SU-DHL-6 (cell line): Measurements from ENCODE around the gene DLST.

Experiments used
- H2AFZ ChIP-seq: fragments of 200-600 bp; sonication (generic); 2 replicates; pipeline ENCODE4 v1.6.1; 2014; ENCODE audit warnings: low read depth, mild to moderate bottlenecking, moderate library complexity, mixed read lengths, antibody characterized with exemption, low read length; ENCODE audit not compliant: severe bottlenecking
- H3F3A ChIP-seq: fragments of 200-600 bp; shearing (Covaris generic); 2 replicates; pipeline ENCODE4 v1.6.0; 2016; ENCODE audit warnings: antibody characterized with exemption, mild to moderate bottlenecking; ENCODE audit not compliant: insufficient read depth
- H3K27ac ChIP-seq: fragments of 200-600 bp; sonication (generic); 2 replicates; pipeline ENCODE4 v1.5.1; 2016; ENCODE audit warnings: low read depth, mild to moderate bottlenecking, low read length, moderate library complexity, mixed read lengths
- H3K27me3 ChIP-seq: fragments of 200-600 bp; sonication (generic), shearing (Covaris generic); 2 replicates; pipeline ENCODE4 v1.6.0; 2014; ENCODE audit warnings: mild to moderate bottlenecking, low read length
- H3K36me3 ChIP-seq: fragments of 200-600 bp; sonication (generic); 2 replicates; pipeline ENCODE4 v1.6.1; 2014; ENCODE audit warnings: mild to moderate bottlenecking, low read length, mixed read lengths
- H3K4me2 ChIP-seq: fragments of 300-600, 200-600 bp; shearing (Covaris generic), sonication (generic); 2 replicates; pipeline ENCODE4 v1.6.0; 2014; ENCODE audit warnings: low read length, low read depth, mild to moderate bottlenecking; ENCODE audit not compliant: poor library complexity, severe bottlenecking
- H3K4me3 ChIP-seq: fragments of 200-600 bp; sonication (generic); 2 replicates; pipeline ENCODE4 v1.5.1; 2014; ENCODE audit warnings: antibody characterized with exemption, low read length, mild to moderate bottlenecking, mixed read lengths; ENCODE audit not compliant: insufficient read depth, poor library complexity, severe bottlenecking
- H3K79me2 ChIP-seq: fragments of 200-600 bp; sonication (generic); 2 replicates; pipeline ENCODE4 v1.6.1; 2014; ENCODE audit warnings: mild to moderate bottlenecking, low read length, moderate library complexity; ENCODE audit not compliant: insufficient read depth
- H3K9ac ChIP-seq: fragments of 200-600 bp; sonication (generic); 2 replicates; pipeline ENCODE4 v1.7.0; 2014; ENCODE audit warnings: mild to moderate bottlenecking, low read length
- H3K9me2 ChIP-seq: fragments of 200-600 bp; sonication (generic); replicated peaks from 2 replicates; pipeline ENCODE4 v1.6.1; 2014; ENCODE audit warnings: low read length; ENCODE audit not compliant: insufficient read depth
- H3K9me3 ChIP-seq: fragments of 200-600 bp; sonication (generic); 2 replicates; pipeline ENCODE4 v1.6.1; 2014; ENCODE audit warnings: low read length, mixed read lengths; ENCODE audit not compliant: insufficient read depth
- H4K20me1 ChIP-seq: fragments of 200-600 bp; sonication (generic); 2 replicates; pipeline ENCODE4 v1.6.1; 2014; ENCODE audit warnings: low read depth, mild to moderate bottlenecking, antibody characterized with exemption, low read length, moderate library complexity, mixed read lengths
- EZH2phosphoT487 ChIP-seq: fragments of 200-600 bp; sonication (generic), shearing (Covaris generic); conservative IDR thresholded peaks from 2 replicates; pipeline ENCODE4 v1.6.1; 2018; ENCODE audit warnings: mild to moderate bottlenecking, antibody characterized with exemption, low read length, moderate library complexity, mixed read lengths
- TF ChIP-seq, protein P1 (sequence below): fragments of 200-600 bp; sonication (generic); IDR thresholded peaks from one replicate; pipeline ENCODE4 v1.5.1; 2017; ENCODE audit warnings: antibody characterized with exemption, mild to moderate bottlenecking, low read length, moderate library complexity; ENCODE audit not compliant: insufficient read depth, poor library complexity, severe bottlenecking

DLST gene

DNA sequence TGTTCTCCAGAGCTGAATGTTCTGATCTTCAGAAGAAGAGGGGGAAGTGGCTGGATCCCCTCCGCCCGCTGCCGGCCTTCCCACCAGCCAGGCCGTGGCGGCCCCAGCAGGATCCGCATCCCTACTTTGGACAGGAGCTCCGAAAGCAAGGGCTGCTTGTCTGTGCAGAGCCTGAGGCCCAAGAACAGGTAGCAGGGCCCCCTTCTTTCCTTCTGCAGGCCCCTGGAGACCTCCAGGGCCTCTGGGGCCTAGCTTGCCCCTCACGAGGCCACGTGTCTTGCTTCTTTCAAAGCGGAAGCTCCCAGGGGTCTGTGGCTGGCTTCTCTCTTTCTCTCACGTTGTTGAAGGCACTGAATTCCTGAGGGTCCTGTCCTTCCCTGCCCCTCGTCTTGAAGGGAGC is 60.5 kb downstream of the DLST start:
- no peaks in the 10 kb centered on the region for H3K36me3 ChIP-seq
- H3K27ac ChIP-seq: no peak overlapping the region
- H3K9ac ChIP-seq: peak overlapping the region; percentile 30; the same call in 1 of the 2 replicates
- no peaks in the 10 kb centered on the region for H3K9me2 ChIP-seq
- H3F3A ChIP-seq: peaks cover 6% of the 10 kb centered on the region; the same call in 1 of the 2 replicates
- H3K9me3 ChIP-seq: no peaks in the 10 kb centered on the region
- H3K4me2 ChIP-seq: peak overlapping the region; percentile 34
- no peak for TF ChIP-seq EZH2phosphoT487
- no peaks in the 10 kb centered on the region for H3K27me3 ChIP-seq
- H3K4me3 ChIP-seq: no peak overlapping the region
- H3K79me2 ChIP-seq: no peaks in the 10 kb centered on the region
- peak overlapping the region; percentile 92 for H2AFZ ChIP-seq
- H4K20me1 ChIP-seq: no peaks in the 10 kb centered on the region

DNA sequence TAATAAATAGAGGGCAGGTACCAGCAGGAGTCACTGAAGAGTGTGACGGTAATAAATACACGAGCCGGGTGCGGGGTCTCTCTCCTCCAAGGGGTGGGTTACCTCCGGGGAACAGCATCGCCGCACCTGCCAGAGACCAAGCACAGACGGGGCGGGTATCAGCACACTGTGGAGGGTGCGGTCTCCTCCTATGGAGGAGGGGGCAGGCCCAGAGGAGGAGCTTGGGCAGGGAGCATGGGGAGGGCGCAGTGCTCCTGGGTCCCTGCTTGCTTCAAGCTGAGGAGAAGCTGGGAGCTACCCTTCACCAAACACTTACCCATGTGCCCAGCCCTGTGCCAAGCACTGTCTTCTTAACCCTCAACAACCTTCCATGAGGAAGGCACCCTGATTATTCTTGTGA is 60.9 kb downstream of the DLST start:
- H3K9me3 ChIP-seq: no peaks in the 10 kb centered on the region
- TF ChIP-seq, protein P1, sequence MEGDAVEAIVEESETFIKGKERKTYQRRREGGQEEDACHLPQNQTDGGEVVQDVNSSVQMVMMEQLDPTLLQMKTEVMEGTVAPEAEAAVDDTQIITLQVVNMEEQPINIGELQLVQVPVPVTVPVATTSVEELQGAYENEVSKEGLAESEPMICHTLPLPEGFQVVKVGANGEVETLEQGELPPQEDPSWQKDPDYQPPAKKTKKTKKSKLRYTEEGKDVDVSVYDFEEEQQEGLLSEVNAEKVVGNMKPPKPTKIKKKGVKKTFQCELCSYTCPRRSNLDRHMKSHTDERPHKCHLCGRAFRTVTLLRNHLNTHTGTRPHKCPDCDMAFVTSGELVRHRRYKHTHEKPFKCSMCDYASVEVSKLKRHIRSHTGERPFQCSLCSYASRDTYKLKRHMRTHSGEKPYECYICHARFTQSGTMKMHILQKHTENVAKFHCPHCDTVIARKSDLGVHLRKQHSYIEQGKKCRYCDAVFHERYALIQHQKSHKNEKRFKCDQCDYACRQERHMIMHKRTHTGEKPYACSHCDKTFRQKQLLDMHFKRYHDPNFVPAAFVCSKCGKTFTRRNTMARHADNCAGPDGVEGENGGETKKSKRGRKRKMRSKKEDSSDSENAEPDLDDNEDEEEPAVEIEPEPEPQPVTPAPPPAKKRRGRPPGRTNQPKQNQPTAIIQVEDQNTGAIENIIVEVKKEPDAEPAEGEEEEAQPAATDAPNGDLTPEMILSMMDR: no peak
- no peak for TF ChIP-seq EZH2phosphoT487
- no peaks in the 10 kb centered on the region for H3K27me3 ChIP-seq
- peak overlapping the region; percentile 30; the same call in 1 of the 2 replicates for H3K9ac ChIP-seq
- H4K20me1 ChIP-seq: no peaks in the 10 kb centered on the region
- peak overlapping the region; percentile 92 for H2AFZ ChIP-seq
- H3K4me3 ChIP-seq: no peak overlapping the region
- no peaks in the 10 kb centered on the region for H3K36me3 ChIP-seq
- H3F3A ChIP-seq: peaks cover 6% of the 10 kb centered on the region; the same call in 1 of the 2 replicates
- H3K27ac ChIP-seq: no peak overlapping the region
- no peaks in the 10 kb centered on the region for H3K9me2 ChIP-seq
- H3K4me2 ChIP-seq: peak overlapping the region; percentile 34
- no peaks in the 10 kb centered on the region for H3K79me2 ChIP-seq

DNA sequence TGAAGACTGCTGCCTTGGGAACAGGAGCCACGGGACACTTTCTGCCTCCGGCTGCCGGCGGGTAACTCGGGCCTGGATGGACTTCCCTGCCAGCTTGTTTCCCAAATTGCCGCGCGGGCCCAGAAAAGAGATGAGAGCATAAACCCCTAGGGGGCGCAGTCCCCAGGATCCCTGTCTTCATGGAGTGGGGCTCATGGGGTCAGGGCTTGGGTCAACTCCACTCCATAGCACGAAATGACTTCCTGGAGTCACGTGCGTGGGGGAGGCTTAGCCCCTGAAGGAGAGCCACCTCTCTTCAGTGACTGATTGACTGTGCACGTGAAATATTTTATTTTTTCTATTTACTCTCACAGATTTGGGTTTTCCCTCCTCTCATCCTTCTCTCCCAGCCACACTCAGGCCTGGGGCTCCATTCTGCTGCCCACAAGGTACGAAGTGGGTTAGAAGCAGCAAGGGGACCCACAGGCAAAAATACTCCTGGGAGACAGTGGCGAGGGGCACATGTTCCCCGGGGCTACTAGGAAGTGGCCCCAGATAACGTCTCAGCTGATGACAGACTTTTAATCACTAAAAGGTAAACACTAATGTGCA is 63.6 kb downstream of the DLST start:
- Histone ChIP-seq H3K36me3 (no peaks in the 10 kb centered on the region), H3K9ac (no peak overlapping the region), H3K27me3 (no peaks in the 10 kb centered on the region), H3K4me2 (no peak overlapping the region), H3K9me2 (no peaks in the 10 kb centered on the region), H3K4me3 (no peak overlapping the region), H3K9me3 (no peaks in the 10 kb centered on the region), H3K27ac (no peak overlapping the region), H4K20me1 (no peaks in the 10 kb centered on the region), H3F3A (peaks cover 6% of the 10 kb centered on the region; the same call in 1 of the 2 replicates), H2AFZ (peak overlapping the region; percentile 26), H3K79me2 (no peaks in the 10 kb centered on the region)
- TF ChIP-seq EZH2phosphoT487: no peak
- TF ChIP-seq, protein P1: peak; percentile 71
